ENCODE data around the gene ADCY6.
"Not testable (repeated sequence)": the region's sequence is repeated elsewhere in the genome, so short reads cannot be mapped to it uniquely, and the experiment has no call there.

The ADCY6 gene

DNA sequence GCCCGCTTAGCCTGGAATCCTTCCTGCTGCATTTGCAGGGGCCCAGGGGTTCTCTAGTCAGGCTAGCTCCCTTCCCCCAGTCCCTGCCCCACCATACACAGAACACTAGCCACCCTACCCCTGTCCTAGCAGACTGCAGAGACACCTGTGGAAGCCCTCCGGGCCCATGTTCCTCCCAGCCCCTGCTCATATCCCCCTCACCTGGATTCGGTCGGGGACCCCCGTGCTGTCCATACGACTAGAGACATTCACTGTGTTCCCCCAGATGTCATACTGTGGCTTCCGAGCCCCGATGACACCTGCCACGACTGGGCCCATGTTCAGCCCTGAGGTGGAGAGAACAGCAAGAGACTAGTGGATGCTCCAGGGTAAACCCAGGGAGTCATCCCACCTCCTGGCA is 20.2 kb downstream of the ADCY6 start:
- no peak overlapping the region for H3K4me3 ChIP-seq (ENCODE audit: low read length)
- no peak for DNase-seq (ENCODE audit: low read depth, low spot score)

DNA sequence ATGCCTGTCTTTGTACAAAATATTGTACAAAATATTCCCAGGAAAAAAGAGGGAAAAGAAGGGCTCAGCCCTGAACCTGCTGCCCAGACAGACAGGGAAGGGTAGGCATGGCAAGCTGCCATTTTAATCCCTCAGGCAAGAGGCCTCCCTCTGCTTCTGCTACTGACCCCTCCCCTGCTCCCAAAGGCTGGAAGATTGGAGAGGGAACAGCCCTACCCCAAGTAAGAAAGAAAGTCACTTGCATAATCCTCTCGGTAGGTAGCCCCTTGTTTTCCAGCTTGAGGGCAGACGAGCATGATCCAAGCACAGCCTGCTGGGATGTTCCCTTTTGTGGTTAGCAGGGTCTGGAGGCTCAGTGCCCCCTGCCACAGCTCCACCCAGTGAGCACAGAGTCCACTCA is 20.7 kb downstream of the ADCY6 start:
- no peak for DNase-seq (ENCODE audit: low read depth, low spot score)
- H3K4me3 ChIP-seq (ENCODE audit: low read length) = no peak overlapping the region

GRCh38 chr12:48767521-48767920 is 21.4 kb downstream of the ADCY6 start:
- H3K4me3 ChIP-seq (ENCODE audit: low read length) = no peak overlapping the region

DNA sequence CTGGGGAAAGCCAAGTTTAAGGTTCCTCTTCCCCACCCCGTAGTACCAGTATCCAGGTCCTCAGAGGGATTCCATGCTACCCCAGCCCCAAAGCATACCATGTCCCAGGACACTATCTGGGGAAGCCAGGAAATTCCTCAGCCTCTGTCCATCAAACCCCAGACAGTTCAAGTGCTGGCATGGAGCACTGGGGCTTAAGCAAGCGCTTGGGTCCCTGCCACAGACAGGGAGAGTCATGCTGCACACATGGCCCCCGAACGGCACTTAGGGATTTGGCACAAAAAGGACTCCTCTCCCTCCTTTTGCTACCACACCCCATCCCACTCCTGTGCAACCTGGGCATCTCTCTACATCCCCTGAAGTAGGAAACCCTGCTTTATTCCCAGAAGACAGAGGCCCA is 21.8 kb downstream of the ADCY6 start:
- no peak overlapping the region for H3K4me3 ChIP-seq (ENCODE audit: low read length)
- no peak for DNase-seq (ENCODE audit: low read depth, low spot score)

More at GRCh38 chr12:48767521-48767920, 21.4 kb downstream of the ADCY6 start:
- no peak for DNase-seq (ENCODE audit: low read depth, low spot score)

DNA sequence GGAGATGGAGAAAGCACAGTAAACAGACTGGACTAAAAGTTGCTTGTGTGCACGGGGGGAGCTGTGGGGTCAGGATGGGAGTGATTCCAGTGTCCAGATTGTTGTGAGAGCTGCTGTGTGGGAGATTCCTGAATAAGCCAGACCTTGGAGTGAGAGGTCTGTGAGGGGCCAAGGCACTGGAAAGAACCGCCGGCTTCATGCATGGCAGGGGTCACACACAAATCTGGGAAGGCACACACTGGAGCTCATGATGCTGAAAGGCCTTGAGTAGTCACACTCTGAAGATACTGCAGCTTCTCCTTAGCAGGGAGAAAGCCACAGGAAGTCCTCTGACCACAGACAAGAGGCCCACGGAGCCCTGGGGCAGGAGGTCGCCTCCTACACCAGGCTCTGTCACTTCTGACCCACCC is 23.1 kb downstream of the ADCY6 start:
- no peak overlapping the region for H3K4me3 ChIP-seq (ENCODE audit: low read length)
- no peak for DNase-seq (ENCODE audit: low read depth, low spot score)

GRCh38 chr12:48764521-48764920 is 24.4 kb downstream of the ADCY6 start:
- H3K4me3 ChIP-seq (ENCODE audit: low read length) = no peak overlapping the region
- no peak for DNase-seq (ENCODE audit: low read depth, low spot score)

DNA sequence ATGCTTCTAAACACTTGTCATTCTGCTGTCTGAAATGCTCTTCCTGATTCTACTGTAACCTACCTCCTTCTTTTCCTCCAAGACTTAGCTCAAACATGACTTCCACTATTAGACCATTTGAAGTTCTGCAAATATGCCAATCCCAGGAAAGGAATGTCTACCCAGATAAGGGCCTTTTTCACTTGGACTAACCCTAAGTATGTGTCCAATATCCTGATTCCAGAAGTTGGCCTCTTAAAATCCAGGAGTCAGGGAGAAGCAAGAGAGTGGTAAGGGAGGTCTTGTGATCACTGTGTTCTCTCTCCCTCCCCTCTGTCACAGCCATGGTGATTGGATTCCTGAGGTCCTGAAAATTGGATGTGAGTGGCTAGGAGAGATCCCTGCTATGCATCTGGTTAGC is 30.2 kb downstream of the ADCY6 start:
- no peak for DNase-seq (ENCODE audit: low read depth, low spot score)
- no peak overlapping the region for H3K4me3 ChIP-seq (ENCODE audit: low read length)

DNA sequence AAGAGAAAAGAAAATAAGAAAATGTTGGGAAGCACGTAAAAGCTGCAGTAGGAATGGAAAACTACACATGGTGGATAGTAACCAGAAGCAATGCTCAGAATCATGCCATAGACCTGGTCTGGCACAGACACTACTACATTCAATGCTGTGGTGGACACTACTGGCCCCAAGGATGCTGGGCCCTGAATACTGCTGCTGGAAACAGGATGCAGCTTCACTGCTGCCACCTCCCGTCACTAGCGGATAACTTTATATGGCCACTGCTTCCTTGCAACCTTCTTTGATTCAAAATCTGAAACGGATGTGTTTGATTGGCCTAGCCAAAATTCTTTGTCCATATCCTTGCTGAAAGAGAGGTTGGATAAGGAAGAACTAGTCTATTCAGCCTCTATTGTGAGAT is 30.7 kb downstream of the ADCY6 start:
- DNase-seq (ENCODE audit: low read depth, low spot score) = no peak
- H3K4me3 ChIP-seq (ENCODE audit: low read length) = no peak overlapping the region

- no peak for DNase-seq (ENCODE audit: low read depth, low spot score)
- no peak overlapping the region for H3K4me3 ChIP-seq (ENCODE audit: low read length)
Measured at GRCh38 chr12:48750769-48751356, 38.0 kb downstream of the ADCY6 start.

GRCh38 chr12:48750215-48750614 is 38.7 kb downstream of the ADCY6 start:
- no peak overlapping the region for H3K4me3 ChIP-seq (ENCODE audit: low read length)
- no peak for DNase-seq (ENCODE audit: low read depth, low spot score)

GRCh38 chr12:48744251-48745008 is 44.5 kb downstream of the ADCY6 start:
- no peak overlapping the region for H3K4me3 ChIP-seq (ENCODE audit: low read length)
- no peak for DNase-seq (ENCODE audit: low read depth, low spot score)

DNA sequence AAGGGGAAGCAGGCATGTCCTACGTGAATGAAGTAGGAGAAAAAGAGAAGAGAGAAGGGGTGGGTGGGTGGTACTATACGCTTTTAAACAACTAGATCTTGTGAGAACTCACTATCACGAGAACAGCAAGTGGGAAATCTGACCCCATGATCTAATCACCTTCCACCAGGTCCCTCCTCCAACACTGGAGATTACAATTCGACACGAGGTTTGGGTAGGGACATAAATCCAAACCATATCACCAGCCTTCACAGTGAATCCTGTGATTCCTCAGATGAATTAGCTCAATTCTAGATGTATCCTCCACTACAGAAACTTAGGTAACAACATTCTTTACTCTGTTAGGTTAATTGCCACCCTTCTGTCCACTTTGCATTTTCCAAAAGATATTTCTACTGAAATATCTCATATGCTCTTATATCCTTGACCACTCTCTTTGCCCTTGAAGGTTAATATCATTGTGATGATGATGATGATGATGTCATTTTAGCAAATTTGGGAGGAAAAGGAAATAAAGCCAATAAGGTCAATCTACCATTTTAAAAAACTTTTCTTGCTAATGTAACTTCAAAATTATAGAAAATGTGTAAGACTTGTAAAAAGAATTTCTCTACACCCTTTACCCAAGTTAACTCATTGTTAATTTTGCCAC is 49.1 kb downstream of the ADCY6 start:
- no peak for DNase-seq (ENCODE audit: low read depth, low spot score)
- H3K4me3 ChIP-seq (ENCODE audit: low read length) = no peak overlapping the region

DNA sequence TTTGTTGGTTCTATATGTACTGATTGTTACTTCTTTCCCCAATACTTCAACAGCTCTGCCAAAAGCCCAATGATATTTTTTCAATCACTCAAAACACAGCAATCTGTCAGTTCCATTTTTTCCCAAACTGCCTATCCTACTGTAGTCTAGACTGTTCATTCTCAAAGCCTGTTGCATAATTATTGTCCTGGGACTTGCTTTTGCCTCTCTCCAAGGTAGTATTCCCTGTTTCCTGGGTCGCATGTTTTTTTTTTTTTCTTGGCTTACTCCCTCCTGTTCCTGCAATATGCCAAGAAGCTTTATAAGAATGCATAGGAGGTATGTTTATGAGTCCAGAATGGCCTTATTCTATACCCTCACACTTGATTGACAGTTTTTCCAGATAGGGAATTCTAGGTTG is 52.4 kb downstream of the ADCY6 start:
- H3K4me3 ChIP-seq (ENCODE audit: low read length) = no peak overlapping the region
- no peak for DNase-seq (ENCODE audit: low read depth, low spot score)

GRCh38 chr12:48728807-48729206 is 60.1 kb downstream of the ADCY6 start:
- DNase-seq (ENCODE audit: low read depth, low spot score) = no peak

GRCh38 chr12:48720737-48721136 is 68.2 kb downstream of the ADCY6 start:
- not testable (repeated sequence) for DNase-seq (ENCODE audit: low read depth, low spot score); H3K4me3 ChIP-seq (ENCODE audit: low read length)

More at GRCh38 chr12:48728807-48729206, 60.1 kb downstream of the ADCY6 start:
- no peak overlapping the region for H3K4me3 ChIP-seq (ENCODE audit: low read length)

GRCh38 chr12:48720171-48720570 is 68.7 kb downstream of the ADCY6 start:
- DNase-seq (ENCODE audit: low read depth, low spot score); H3K4me3 ChIP-seq (ENCODE audit: low read length): not testable (repeated sequence)

DNA sequence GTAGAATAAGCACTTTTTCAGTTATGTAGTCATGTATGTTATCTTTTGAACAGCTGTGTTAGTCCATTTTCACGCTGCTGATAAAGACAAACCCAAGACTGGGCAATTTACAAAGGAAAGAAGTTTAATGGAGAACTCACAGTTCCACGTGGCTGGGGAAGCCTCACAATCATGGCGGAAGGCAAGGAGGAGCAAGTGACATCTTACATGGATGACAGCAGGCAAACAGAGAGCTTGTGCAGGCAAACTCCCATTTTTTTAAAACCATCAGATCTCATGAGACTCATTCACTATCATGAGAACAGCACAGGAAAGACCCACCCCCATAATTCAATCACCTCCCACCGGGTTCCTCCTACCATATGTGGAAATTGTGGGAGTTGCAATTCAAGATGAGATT is 69.9 kb downstream of the ADCY6 start:
- H3K4me3 ChIP-seq (ENCODE audit: low read length); DNase-seq (ENCODE audit: low read depth, low spot score): not testable (repeated sequence)

DNA sequence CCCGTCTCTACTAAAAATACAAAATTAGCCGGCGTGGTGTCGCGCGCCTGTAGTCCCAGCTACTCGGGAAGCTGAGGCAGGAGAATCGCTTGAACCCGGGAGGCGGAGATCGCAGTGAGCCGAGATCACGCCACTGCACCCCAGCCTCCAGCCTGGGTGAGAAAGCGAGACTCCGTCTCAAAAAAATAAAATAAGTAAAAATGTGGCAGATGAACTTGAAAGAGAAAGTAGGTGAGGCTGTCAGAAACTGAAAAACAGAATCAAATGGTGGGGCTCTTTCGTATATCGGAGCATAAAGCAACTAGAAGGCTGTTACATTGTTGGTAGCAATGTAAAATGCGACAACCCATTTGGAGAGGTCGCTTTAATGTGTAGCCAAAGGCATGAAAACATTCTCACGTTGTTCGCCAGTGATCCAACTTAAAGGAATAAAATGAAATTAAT is 71.6 kb downstream of the ADCY6 start:
- H3K4me3 ChIP-seq (ENCODE audit: low read length) = peak overlapping the region; percentile 63
- peak; percentile 8 for DNase-seq (ENCODE audit: low read depth, low spot score)

- peak; percentile 100 for DNase-seq (ENCODE audit: low read depth, low spot score)
- H3K4me3 ChIP-seq (ENCODE audit: low read length) = peak within 1 kb of the TSS; percentile 91
Measured at GRCh38 chr12:48716493-48717251, 72.2 kb downstream of the ADCY6 start, which contains the start of gene CCNT1. Gene CCNT1 (minus strand): TSS chr12:48716707. CDS start chr12:48716675, 32 bp downstream.
